ENCODE data around the gene CRB1. TPM values are rescaled to one million over a fixed set of nuclear protein-coding genes. Genes with fewer than 3 reads are reported as not detected.

Gene CRB1
- total and polyA plus RNA-seq, 9 of the 15 experiments (the other 6 are each of a cell fraction or from before 2014, with no cell fraction given) = 0.04 to 0.10 TPM; not detected in 7

- H3K4me1 ChIP-seq (replicated peaks in 1 of 2; ENCODE audit: control insufficient read depth in 2 of 2, insufficient read depth in 2 of 2, low read length in 2 of 2) = no peaks in the 10 kb centered on the region
- TF ChIP-seq KDM2B (CRISPR knock-in tag; IDR thresholded peaks at IDR 0.05) (no peak), STAG1 (CRISPR knock-in tag; IDR thresholded peaks at IDR 0.05; ENCODE audit: borderline replicate concordance) (no peak), ZFPM2 (CRISPR knock-in tag; IDR thresholded peaks at IDR 0.05) (no peak), POLR2B (IDR thresholded peaks at IDR 0.05; ENCODE audit: low read depth, partially characterized antibody) (no peak)
- no TSS peak for BruUV-seq (replicated peaks)
- no peak overlapping the region for H3K4me2 ChIP-seq (ENCODE audit: insufficient read depth, low read length)
- no peak overlapping the region for H3K4me3 ChIP-seq
- no peaks in the 10 kb centered on the region; a peak in 1 of 5 replicates for H3K27me3 ChIP-seq (ENCODE audit: control insufficient read depth in 2 of 2, insufficient read depth in 2 of 2, low read length in 2 of 2)
- ATAC-seq (no peak; the same call in 2 of the 3 replicates), FAIRE-seq (no peak), DNase-seq (ENCODE audit: extremely low read depth in 1 of 4, low spot score in 3 of 4) (no peak)
- no peak overlapping the region for H2AFZ ChIP-seq (ENCODE audit: low read depth, low read length)
- ChIA-PET POLR2A (interaction anchor here (1.0 kb wide), 1 partner anchor 25 kb away, joined by 3 read pairs; no protein-coding TSS in a partner anchor), CTCF (ENCODE audit: low intra/inter-chr PET ratio) (no interaction called here)
- no peaks in the 10 kb centered on the region for H3K9me3 ChIP-seq (replicated peaks; ENCODE audit: control insufficient read depth, insufficient read depth, low read depth, low read length)
- intact Hi-C loops (cut with micrococcal nuclease) = no loop called here
- no peaks in the 10 kb centered on the region for H3K9me1 ChIP-seq (ENCODE audit: control insufficient read depth, insufficient read depth, low read length)
- H3K27ac ChIP-seq (ENCODE audit: extremely low read depth, low read depth, low read length) = no peak overlapping the region
- H3K79me2 ChIP-seq (ENCODE audit: control insufficient read depth, insufficient read depth, low read length) = no peaks in the 10 kb centered on the region
- H3K36me3 ChIP-seq (ENCODE audit: control insufficient read depth, insufficient read depth, low read length) = no peaks in the 10 kb centered on the region
- in situ Hi-C loops (cut with MboI) = no loop called here
- no peak overlapping the region for H3K9ac ChIP-seq (ENCODE audit: insufficient read depth in 1 of 2, low read depth in 2 of 2, low read length in 2 of 2)
- H4K20me1 ChIP-seq (replicated peaks; ENCODE audit: control insufficient read depth, insufficient read depth, low read length) = no peaks in the 10 kb centered on the region
- WGBS (ENCODE audit: insufficient coverage, low coverage, missing lambda C conversion rate) = 2% methylated on average over 4 of the region's 4 CpGs
Observed at GRCh38 chr1:197285526-197286205, 17.6 kb downstream of the CRB1 start.

DNA sequence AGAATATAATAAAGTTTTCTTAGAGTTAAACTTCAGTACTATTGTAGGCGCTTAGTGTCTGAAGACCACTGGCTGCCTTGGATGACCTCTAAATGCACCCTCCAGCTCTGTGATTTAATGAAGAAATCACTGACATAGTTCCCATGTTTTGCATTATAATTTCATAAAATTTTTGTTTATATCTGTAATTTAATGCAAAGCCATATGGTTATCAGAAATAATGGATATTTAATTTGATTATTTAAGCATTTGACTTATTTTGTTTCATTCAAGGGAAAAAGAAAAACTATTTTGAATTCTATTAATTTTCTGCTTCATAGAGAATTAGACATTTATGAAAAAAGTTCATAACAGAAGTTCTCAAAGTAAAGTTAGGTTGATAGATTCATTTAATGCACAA, 18.6 kb downstream of the CRB1 start:
- no peaks in the 10 kb centered on the region for H3K4me1 ChIP-seq (replicated peaks in 1 of 2; ENCODE audit: control insufficient read depth in 2 of 2, insufficient read depth in 2 of 2, low read length in 2 of 2)
- ChIA-PET CTCF (ENCODE audit: low intra/inter-chr PET ratio) (no interaction called here), POLR2A (no interaction called here)
- no peaks in the 10 kb centered on the region for H4K20me1 ChIP-seq (replicated peaks; ENCODE audit: control insufficient read depth, insufficient read depth, low read length)
- FAIRE-seq = no peak
- H3K4me2 ChIP-seq (ENCODE audit: insufficient read depth, low read length) = no peak overlapping the region
- H3K79me2 ChIP-seq (ENCODE audit: control insufficient read depth, insufficient read depth, low read length) = no peaks in the 10 kb centered on the region
- WGBS (ENCODE audit: insufficient coverage, low coverage, missing lambda C conversion rate) = 13% methylated on average over 1 of the region's 1 CpG
- BruUV-seq (replicated peaks) = no TSS peak
- H3K9me1 ChIP-seq (ENCODE audit: control insufficient read depth, insufficient read depth, low read length) = no peaks in the 10 kb centered on the region
- no peaks in the 10 kb centered on the region for H3K9me3 ChIP-seq (replicated peaks; ENCODE audit: control insufficient read depth, insufficient read depth, low read depth, low read length)
- in situ Hi-C loops (cut with MboI) = no loop called here
- no peak overlapping the region for H3K27ac ChIP-seq (ENCODE audit: extremely low read depth, low read depth, low read length)
- no peak overlapping the region for H3K4me3 ChIP-seq
- DNase-seq (ENCODE audit: extremely low read depth in 1 of 4, low spot score in 3 of 4) = no peak
- no peak overlapping the region for H3K9ac ChIP-seq (ENCODE audit: insufficient read depth in 1 of 2, low read depth in 2 of 2, low read length in 2 of 2)
- no peak overlapping the region for H2AFZ ChIP-seq (ENCODE audit: low read depth, low read length)
- H3K36me3 ChIP-seq (ENCODE audit: control insufficient read depth, insufficient read depth, low read length) = no peaks in the 10 kb centered on the region
- no peak for ATAC-seq
- no peaks in the 10 kb centered on the region; a peak in 1 of 5 replicates for H3K27me3 ChIP-seq (ENCODE audit: control insufficient read depth in 2 of 2, insufficient read depth in 2 of 2, low read length in 2 of 2)
- intact Hi-C loops (cut with micrococcal nuclease) = no loop called here
- TF ChIP-seq SMARCE1 (IDR thresholded peaks at IDR 0.05) = no peak
- no peak for TF ChIP-seq HMBOX1 (IDR thresholded peaks at IDR 0.05)
- no peak for TF ChIP-seq SMAD2 (IDR thresholded peaks at IDR 0.05; ENCODE audit: low read depth, low read length)
- no peak for TF ChIP-seq POLR2B (IDR thresholded peaks at IDR 0.05; ENCODE audit: low read depth, partially characterized antibody)
- no peak for TF ChIP-seq RNF2 (IDR thresholded peaks at IDR 0.05)
- TF ChIP-seq FOXJ2 (tag; IDR thresholded peaks at IDR 0.05) = no peak
- TF ChIP-seq ZNF79 (CRISPR knock-in tag; IDR thresholded peaks at IDR 0.05; ENCODE audit: low read depth) = no peak
- TF ChIP-seq ZBED1 (IDR thresholded peaks at IDR 0.05) = no peak
- TF ChIP-seq ETV1 (tag; conservative IDR thresholded peaks at IDR 0.05; ENCODE audit: low read depth) = no peak
- no peak for TF ChIP-seq BHLHE40 (IDR thresholded peaks at IDR 0.05; ENCODE audit: low read length)
- no peak for TF ChIP-seq IFI16 (CRISPR knock-in tag; IDR thresholded peaks at IDR 0.05)
- no peak for TF ChIP-seq RBBP5 (IDR thresholded peaks at IDR 0.05; ENCODE audit: borderline replicate concordance, insufficient read depth, low read length, poor library complexity, severe bottlenecking)
- no peak for TF ChIP-seq SMARCC2 (IDR thresholded peaks at IDR 0.05; ENCODE audit: low read depth)
- TF ChIP-seq RBM25 (IDR thresholded peaks at IDR 0.05; ENCODE audit: low read depth, low read length, severe bottlenecking) = no peak
- TF ChIP-seq CBFA2T2 (conservative IDR thresholded peaks at IDR 0.05) = no peak
- no peak for TF ChIP-seq NFRKB (IDR thresholded peaks at IDR 0.05; ENCODE audit: low read depth)
